ENCODE measurements around the gene TNFAIP6.

TNFAIP6 gene

GRCh38 chr2:151399981-151400380 is 42.6 kb downstream of the TNFAIP6 start:
- H3K4me3 ChIP-seq (replicated peaks; ENCODE audit: low read depth, low read length): no peak overlapping the region
- no peak for DNase-seq (ENCODE audit: low read depth)
- TF ChIP-seq CTCF (IDR thresholded peaks at IDR 0.05; ENCODE audit: low read length, missing control alignments): no peak

GRCh38 chr2:151401149-151401548 is 43.8 kb downstream of the TNFAIP6 start:
- H3K4me3 ChIP-seq (replicated peaks; ENCODE audit: low read depth, low read length): no peak overlapping the region
- no peak for DNase-seq (ENCODE audit: low read depth)
- no peak for TF ChIP-seq CTCF (IDR thresholded peaks at IDR 0.05; ENCODE audit: low read length, missing control alignments)

GRCh38 chr2:151403914-151404313 is 46.5 kb downstream of the TNFAIP6 start:
- no peak for TF ChIP-seq CTCF (IDR thresholded peaks at IDR 0.05; ENCODE audit: low read length, missing control alignments)
- no peak for DNase-seq (ENCODE audit: low read depth)
- H3K4me3 ChIP-seq (replicated peaks; ENCODE audit: low read depth, low read length): no peak overlapping the region

- H3K4me3 ChIP-seq (replicated peaks; ENCODE audit: low read depth, low read length): no peak overlapping the region
- no peak for DNase-seq (ENCODE audit: low read depth)
- TF ChIP-seq CTCF (IDR thresholded peaks at IDR 0.05; ENCODE audit: low read length, missing control alignments): no peak
These were observed 48.0 kb downstream of the TNFAIP6 start for GRCh38 chr2:151405376-151405775.

- peak; percentile 13 for DNase-seq (ENCODE audit: low read depth)
- TF ChIP-seq CTCF (IDR thresholded peaks at IDR 0.05; ENCODE audit: low read length, missing control alignments): no peak
- H3K4me3 ChIP-seq (replicated peaks; ENCODE audit: low read depth, low read length): no peak overlapping the region
These were observed 49.9 kb downstream of the TNFAIP6 start for GRCh38 chr2:151407281-151407680.

- TF ChIP-seq CTCF (IDR thresholded peaks at IDR 0.05; ENCODE audit: low read length, missing control alignments): no peak
- DNase-seq (ENCODE audit: low read depth): no peak
- peak overlapping the region; percentile 99 for H3K4me3 ChIP-seq (replicated peaks; ENCODE audit: low read depth, low read length)
These were observed 51.6 kb downstream of the TNFAIP6 start for GRCh38 chr2:151408788-151409600.
